COLO668 (cell line): ENCODE measurements around the gene TFDP2.

Source experiments
- DNase-seq: peaks from one replicate; lab custom pipeline; 2025; ENCODE audit not compliant: unreplicated experiment; lab: John Stamatoyannopoulos, UW

The TFDP2 gene

GRCh38 chr3:141972399-141972798, 176.9 kb downstream of the TFDP2 start:
- DNase-seq = no peak

- DNase-seq = no peak
Observed at GRCh38 chr3:141971571-141971970, 177.8 kb downstream of the TFDP2 start.

GRCh38 chr3:141969711-141970110, 179.6 kb downstream of the TFDP2 start:
- no peak for DNase-seq

- DNase-seq = no peak
Observed at GRCh38 chr3:141965471-141965870, 183.9 kb downstream of the TFDP2 start.

GRCh38 chr3:141963301-141963700, 186.0 kb downstream of the TFDP2 start:
- DNase-seq = no peak

GRCh38 chr3:141960731-141961130, 188.6 kb downstream of the TFDP2 start:
- DNase-seq = no peak

GRCh38 chr3:141959589-141960554, 189.5 kb downstream of the TFDP2 start:
- DNase-seq = no peak

- DNase-seq = no peak
Observed at GRCh38 chr3:141955175-141955574, 194.2 kb downstream of the TFDP2 start.

GRCh38 chr3:141952611-141953010, 196.7 kb downstream of the TFDP2 start:
- DNase-seq = no peak

- DNase-seq = no peak
Observed at GRCh38 chr3:141950572-141951493, 198.5 kb downstream of the TFDP2 start.

- no peak for DNase-seq
Observed at GRCh38 chr3:141949972-141950371, 199.4 kb downstream of the TFDP2 start.

- DNase-seq = no peak
Observed at GRCh38 chr3:141949399-141949798, 199.9 kb downstream of the TFDP2 start.

- no peak for DNase-seq
Observed at GRCh38 chr3:141945726-141946485, 203.4 kb downstream of the TFDP2 start.

GRCh38 chr3:141942006-141942405, 207.3 kb downstream of the TFDP2 start:
- DNase-seq = no peak

- no peak for DNase-seq
Observed at GRCh38 chr3:141941093-141941492, 208.3 kb downstream of the TFDP2 start.

GRCh38 chr3:141940194-141940776, 209.1 kb downstream of the TFDP2 start:
- peak; percentile 22 for DNase-seq

- no peak for DNase-seq
Observed at GRCh38 chr3:141939759-141940158, 209.6 kb downstream of the TFDP2 start.

GRCh38 chr3:141938011-141938500, 211.3 kb downstream of the TFDP2 start:
- DNase-seq = no peak

GRCh38 chr3:141934354-141934753, 215.0 kb downstream of the TFDP2 start:
- no peak for DNase-seq
